NT2/D1 (cell line): ENCODE data around the gene STXBP3.

ENCODE experiments used
- DNase-seq: peaks from one replicate; pipeline ENCODE4 v3.0.0-alpha.2; 2011; ENCODE audit warnings: low read depth, low spot score
- H3K27me3 ChIP-seq: 2 replicates; pipeline ENCODE4 v1.6.0; 2011; ENCODE audit warnings: mild to moderate bottlenecking; ENCODE audit not compliant: insufficient read length, insufficient read depth
- H3K36me3 ChIP-seq: 2 replicates; pipeline ENCODE4 v1.6.1; 2011; ENCODE audit warnings: mild to moderate bottlenecking, low read length, mixed read lengths; ENCODE audit not compliant: insufficient read depth, insufficient read length
- H3K4me1 ChIP-seq: 2 replicates; pipeline ENCODE4 v1.5.1; 2011; ENCODE audit not compliant: insufficient read depth, insufficient read length
- H3K4me3 ChIP-seq: 2 replicates; pipeline ENCODE4 v1.5.1; 2011; ENCODE audit warnings: low read depth; ENCODE audit not compliant: insufficient read length
- H3K9ac ChIP-seq: 2 replicates; pipeline ENCODE4 v1.6.0; 2011; ENCODE audit warnings: low read depth; ENCODE audit not compliant: insufficient read length
- H3K9me3 ChIP-seq: 2 replicates; pipeline ENCODE4 v1.5.1; 2011; ENCODE audit warnings: mild to moderate bottlenecking, low read length; ENCODE audit not compliant: insufficient read depth
- SUZ12 ChIP-seq: IDR thresholded peaks from 2 replicates; pipeline ENCODE4 v1.6.1; 2011; ENCODE audit not compliant: insufficient read length, insufficient read depth; ENCODE audit errors: extremely low read depth
- YY1 ChIP-seq: IDR thresholded peaks from 2 replicates; pipeline ENCODE4 v1.6.1; 2011; ENCODE audit not compliant: insufficient read length, insufficient read depth
- ZNF274 ChIP-seq: IDR thresholded peaks from 2 replicates; pipeline ENCODE4 v1.6.1; 2011; ENCODE audit warnings: mild to moderate bottlenecking, low read depth, low read length

The STXBP3 gene

DNA sequence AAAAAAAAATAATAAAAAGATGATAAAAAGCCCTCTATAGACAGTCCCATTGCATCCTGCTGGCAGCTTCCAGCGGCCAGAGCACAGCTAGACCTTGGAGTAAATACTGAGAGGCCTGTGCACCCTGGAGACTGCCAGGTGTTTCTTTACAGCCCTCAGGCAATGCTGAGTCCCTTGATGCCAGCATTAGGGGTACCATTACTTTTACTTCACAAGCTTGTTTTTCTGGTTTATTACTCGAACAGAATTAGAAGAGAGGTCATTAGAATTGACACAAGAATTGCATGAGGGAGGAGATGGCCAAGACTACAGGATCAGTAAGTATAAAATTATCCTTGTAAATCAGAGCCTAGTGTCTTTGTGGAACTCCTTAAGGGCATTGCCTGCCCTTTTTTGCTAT, 66.9 kb downstream of the STXBP3 start:
- peaks cover 10% of the 10 kb centered on the region for H3K36me3 ChIP-seq
- H3K9ac ChIP-seq: no peak overlapping the region
- H3K4me3 ChIP-seq: no peak overlapping the region
- no peaks in the 10 kb centered on the region for H3K9me3 ChIP-seq
- H3K4me1 ChIP-seq: peaks cover 2% of the 10 kb centered on the region
- DNase-seq: no peak
- TF ChIP-seq YY1 (no peak), SUZ12 (no peak), ZNF274 (no peak)
- no peaks in the 10 kb centered on the region for H3K27me3 ChIP-seq

DNA sequence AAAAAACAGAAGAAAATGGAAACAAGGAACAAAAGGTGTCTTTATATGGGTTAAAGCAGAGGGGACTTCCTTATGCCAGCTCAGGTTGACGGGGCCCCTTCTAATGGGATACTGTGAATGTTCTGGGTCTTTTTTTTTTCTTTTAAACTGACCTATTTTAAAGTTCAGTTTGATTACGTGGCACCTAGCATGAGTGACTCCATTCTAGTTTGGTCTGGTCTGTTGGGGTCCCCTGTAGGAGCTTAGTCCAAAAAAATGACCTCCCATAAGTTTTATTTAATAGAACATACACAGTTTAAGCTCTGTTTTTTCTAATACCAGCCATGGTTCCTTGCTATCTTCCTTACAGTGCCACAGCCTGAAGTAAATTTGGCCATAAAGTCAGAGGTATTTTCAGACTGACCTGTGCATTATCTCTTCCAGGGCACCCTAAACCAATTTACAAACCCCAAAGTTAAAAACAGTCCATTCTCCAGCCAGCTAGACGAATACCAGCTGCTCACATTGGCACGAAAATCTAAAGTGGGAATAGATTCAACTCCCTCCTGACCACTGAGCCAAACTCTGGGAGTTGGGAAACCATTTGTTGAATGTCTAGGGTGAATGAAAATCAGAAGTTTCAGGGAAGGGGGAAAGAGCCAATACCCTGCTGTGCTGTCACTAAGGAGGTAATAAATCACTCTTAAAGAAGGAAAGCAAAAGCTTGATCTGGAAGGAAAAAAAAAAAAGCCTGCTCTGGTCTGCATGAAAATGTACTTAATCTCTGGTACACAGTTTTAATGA, 68.1 kb downstream of the STXBP3 start:
- Histone ChIP-seq H3K4me3 (no peak overlapping the region), H3K9ac (no peak overlapping the region), H3K36me3 (peaks cover 6% of the 10 kb centered on the region), H3K9me3 (no peaks in the 10 kb centered on the region), H3K4me1 (peaks cover 2% of the 10 kb centered on the region), H3K27me3 (no peaks in the 10 kb centered on the region)
- no peak for TF ChIP-seq SUZ12
- TF ChIP-seq ZNF274: no peak
- no peak for TF ChIP-seq YY1
- DNase-seq: no peak

DNA sequence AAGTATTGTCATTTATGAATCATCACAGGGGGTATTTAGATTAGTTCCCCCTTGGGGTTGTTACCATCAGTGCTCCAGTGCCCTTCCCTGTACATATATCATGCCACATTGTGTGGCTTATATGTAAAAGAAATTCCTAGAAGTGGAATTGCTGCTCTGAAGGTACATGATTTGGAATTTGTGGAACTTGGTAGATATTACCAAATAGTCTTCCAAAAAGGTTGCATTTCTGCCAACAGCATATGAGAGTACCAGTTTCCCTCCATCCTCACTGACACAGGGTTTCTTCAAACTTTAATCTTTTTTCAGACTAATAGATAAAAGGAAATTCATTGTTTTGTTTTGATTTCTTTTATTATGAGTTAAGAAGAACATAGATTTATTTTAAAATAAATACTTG, 69.1 kb downstream of the STXBP3 start:
- peaks cover 4% of the 10 kb centered on the region for H3K36me3 ChIP-seq
- no peak overlapping the region for H3K4me3 ChIP-seq
- H3K4me1 ChIP-seq: peaks cover 2% of the 10 kb centered on the region
- TF ChIP-seq ZNF274 (no peak), YY1 (no peak), SUZ12 (no peak)
- H3K9ac ChIP-seq: no peak overlapping the region
- no peaks in the 10 kb centered on the region for H3K9me3 ChIP-seq
- no peak for DNase-seq
- H3K27me3 ChIP-seq: no peaks in the 10 kb centered on the region

DNA sequence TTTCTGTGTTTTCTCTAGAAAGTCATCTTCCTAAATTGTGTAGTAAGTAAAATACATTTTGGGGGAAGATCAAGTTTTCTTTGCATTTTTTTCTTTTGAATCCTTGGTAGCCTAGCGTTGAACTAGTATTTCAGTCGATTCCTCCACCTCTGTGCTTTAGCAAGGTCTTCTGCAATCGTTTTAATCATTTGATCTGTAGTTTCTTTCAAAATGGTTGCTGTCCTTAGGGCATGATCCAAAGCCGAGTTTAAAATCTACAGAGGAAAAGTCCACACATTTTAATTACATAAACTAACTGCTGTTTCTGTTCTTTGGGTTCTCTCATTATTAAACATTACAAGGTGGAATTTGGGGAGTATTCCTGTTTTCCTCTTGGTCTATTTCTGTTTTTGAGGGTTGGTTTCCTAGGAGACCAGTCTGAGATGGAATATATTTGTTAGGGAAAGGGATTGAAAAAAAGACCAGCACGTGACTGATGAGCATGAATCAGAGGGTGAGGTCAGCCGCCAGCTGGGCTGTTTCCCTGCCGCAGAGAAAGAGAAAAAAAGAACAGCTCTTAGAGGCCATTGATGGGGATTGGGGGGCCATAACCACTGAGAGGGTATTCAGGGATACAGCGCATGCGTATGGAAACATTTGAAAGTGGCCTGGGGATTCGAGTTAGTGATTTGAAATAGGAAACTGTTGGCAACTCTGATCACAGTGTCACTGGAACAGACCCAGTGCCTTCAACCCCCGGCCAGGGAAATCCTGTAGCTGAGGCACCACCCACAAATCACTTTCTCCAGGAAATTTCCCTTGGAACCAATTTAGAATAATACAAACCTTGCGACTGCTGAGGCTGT, 69.8 kb downstream of the STXBP3 start:
- Histone ChIP-seq H3K4me1 (peaks cover 2% of the 10 kb centered on the region), H3K36me3 (peaks cover 4% of the 10 kb centered on the region), H3K4me3 (no peak overlapping the region), H3K9ac (peak overlapping the region; percentile 36), H3K27me3 (no peaks in the 10 kb centered on the region), H3K9me3 (no peaks in the 10 kb centered on the region)
- DNase-seq: peak; percentile 54
- TF ChIP-seq YY1: no peak
- no peak for TF ChIP-seq SUZ12
- no peak for TF ChIP-seq ZNF274

DNA sequence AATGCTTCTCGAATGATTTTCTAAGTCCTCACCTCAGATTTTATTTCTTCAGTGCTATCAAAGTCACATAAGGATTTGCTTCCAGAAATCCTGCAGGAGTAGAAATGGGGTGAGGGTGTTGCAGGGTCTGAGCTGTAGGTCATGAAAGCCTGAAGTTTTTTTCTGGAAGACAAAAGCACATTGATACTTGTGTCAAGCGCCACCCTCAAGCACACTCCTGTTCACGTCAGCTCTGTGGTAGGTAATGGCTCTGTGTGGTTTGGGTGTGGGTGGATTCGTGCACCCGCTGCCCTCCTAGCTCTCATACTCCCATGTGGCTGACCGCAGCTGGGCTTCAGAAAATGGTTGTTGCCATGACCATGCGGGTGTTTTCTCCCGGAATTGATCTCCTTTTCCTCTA, 70.5 kb downstream of the STXBP3 start:
- TF ChIP-seq ZNF274 (no peak), YY1 (no peak), SUZ12 (no peak)
- peak overlapping the region; percentile 36 for H3K9ac ChIP-seq
- no peak overlapping the region for H3K4me3 ChIP-seq
- no peaks in the 10 kb centered on the region for H3K27me3 ChIP-seq
- peaks cover 2% of the 10 kb centered on the region for H3K4me1 ChIP-seq
- no peak for DNase-seq
- no peaks in the 10 kb centered on the region for H3K9me3 ChIP-seq
- no peaks in the 10 kb centered on the region for H3K36me3 ChIP-seq

DNA sequence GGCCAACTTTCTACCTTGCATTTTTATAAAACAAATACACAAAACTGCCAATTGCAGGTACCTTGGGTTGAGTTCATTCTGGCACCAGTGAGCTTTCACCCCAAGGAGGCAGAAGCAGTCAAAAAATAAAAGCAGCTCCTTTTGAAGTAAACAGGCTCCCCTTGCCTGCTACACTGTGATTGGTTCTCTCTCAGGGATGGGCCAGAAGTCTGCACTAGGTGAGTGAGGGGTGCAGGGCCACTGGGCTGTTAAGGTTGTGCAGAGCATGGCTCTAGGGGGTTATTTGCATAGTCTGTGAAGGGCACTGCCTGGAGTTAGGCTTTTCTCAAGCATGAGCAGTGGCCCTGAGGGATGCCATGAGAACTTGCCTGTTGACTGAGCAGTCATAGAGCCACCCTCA, 71.3 kb downstream of the STXBP3 start:
- no peak for TF ChIP-seq YY1
- no peak for TF ChIP-seq ZNF274
- TF ChIP-seq SUZ12: no peak
- Histone ChIP-seq H3K4me1 (peaks cover 2% of the 10 kb centered on the region), H3K9ac (no peak overlapping the region)

DNA sequence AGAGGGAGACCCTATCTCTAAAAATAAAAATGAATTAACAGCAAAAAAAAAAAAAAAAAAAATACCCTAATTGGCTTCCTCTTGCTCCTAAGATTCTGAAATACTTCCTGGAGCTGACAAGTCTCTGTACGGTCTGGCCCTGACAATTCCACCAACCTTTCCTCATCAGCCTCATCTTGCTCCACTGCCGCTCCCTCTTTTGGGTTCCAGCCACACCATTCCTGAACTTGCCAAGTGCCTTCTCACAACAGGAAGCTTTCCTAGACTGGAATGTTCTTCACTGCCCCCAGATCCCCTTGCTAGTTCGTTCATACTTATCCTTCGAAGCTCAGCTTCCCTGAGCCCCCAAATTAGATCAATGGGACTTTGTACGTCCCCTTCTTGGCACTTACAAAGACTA, 73.4 kb downstream of the STXBP3 start:
- peaks cover 2% of the 10 kb centered on the region for H3K4me1 ChIP-seq
- H3K4me3 ChIP-seq: no peak overlapping the region
- H3K27me3 ChIP-seq: no peaks in the 10 kb centered on the region
- H3K36me3 ChIP-seq: no peaks in the 10 kb centered on the region
- TF ChIP-seq ZNF274: no peak
- no peak for TF ChIP-seq SUZ12
- H3K9ac ChIP-seq: no peak overlapping the region
- DNase-seq: no peak
- no peaks in the 10 kb centered on the region for H3K9me3 ChIP-seq

More for the DNA sequence above, 71.3 kb downstream of the STXBP3 start:
- Histone ChIP-seq H3K9me3 (no peaks in the 10 kb centered on the region), H3K36me3 (no peaks in the 10 kb centered on the region), H3K4me3 (no peak overlapping the region), H3K27me3 (no peaks in the 10 kb centered on the region)
- no peak for DNase-seq
